Fibroblast of villous mesenchyme (primary cell): ENCODE results near the gene RUNX2. TPM values are rescaled to one million over a fixed set of nuclear protein-coding genes. Genes with fewer than 3 reads are reported as not detected.
"Not testable (repeated sequence)": the region's sequence is repeated elsewhere in the genome, so short reads cannot be mapped to it uniquely, and the experiment has no call there.

ENCODE experiments used
- DNase-seq: peaks from one replicate; pipeline ENCODE4 v3.0.0-alpha.2; 2010; ENCODE audit warnings: low read depth
- H3K4me3 ChIP-seq: 2 replicates; pipeline ENCODE4 v1.5.1; 2011; ENCODE audit warnings: low read depth, mild to moderate bottlenecking, low read length
- total RNA-seq: library from RNA; depleted of rRNA; stranded (reverse); fragments of >200 nt; gene quantifications from 2 replicates; pipeline ENCODE4 v1.2.3, GENCODE V29; 2012
- TF ChIP-seq, protein P1 (sequence below): IDR thresholded peaks from 2 replicates; pipeline ENCODE4 v1.5.1; 2012; ENCODE audit warnings: low read depth, mild to moderate bottlenecking, low read length; ENCODE audit not compliant: insufficient read depth

RUNX2 gene
- total RNA-seq, 1 donor: 8.6 TPM

- TF ChIP-seq, protein P1, sequence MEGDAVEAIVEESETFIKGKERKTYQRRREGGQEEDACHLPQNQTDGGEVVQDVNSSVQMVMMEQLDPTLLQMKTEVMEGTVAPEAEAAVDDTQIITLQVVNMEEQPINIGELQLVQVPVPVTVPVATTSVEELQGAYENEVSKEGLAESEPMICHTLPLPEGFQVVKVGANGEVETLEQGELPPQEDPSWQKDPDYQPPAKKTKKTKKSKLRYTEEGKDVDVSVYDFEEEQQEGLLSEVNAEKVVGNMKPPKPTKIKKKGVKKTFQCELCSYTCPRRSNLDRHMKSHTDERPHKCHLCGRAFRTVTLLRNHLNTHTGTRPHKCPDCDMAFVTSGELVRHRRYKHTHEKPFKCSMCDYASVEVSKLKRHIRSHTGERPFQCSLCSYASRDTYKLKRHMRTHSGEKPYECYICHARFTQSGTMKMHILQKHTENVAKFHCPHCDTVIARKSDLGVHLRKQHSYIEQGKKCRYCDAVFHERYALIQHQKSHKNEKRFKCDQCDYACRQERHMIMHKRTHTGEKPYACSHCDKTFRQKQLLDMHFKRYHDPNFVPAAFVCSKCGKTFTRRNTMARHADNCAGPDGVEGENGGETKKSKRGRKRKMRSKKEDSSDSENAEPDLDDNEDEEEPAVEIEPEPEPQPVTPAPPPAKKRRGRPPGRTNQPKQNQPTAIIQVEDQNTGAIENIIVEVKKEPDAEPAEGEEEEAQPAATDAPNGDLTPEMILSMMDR: no peak
- no peak overlapping the region for H3K4me3 ChIP-seq
- no peak for DNase-seq
Measured at GRCh38 chr6:45458672-45459071, 130.5 kb downstream of the RUNX2 start.

GRCh38 chr6:45460166-45460565 lies 132.0 kb downstream of the RUNX2 start:
- H3K4me3 ChIP-seq: no peak overlapping the region
- no peak for DNase-seq
- TF ChIP-seq, protein P1: no peak

GRCh38 chr6:45461486-45461885 lies 133.4 kb downstream of the RUNX2 start:
- H3K4me3 ChIP-seq: no peak overlapping the region
- TF ChIP-seq, protein P1: no peak
- no peak for DNase-seq

GRCh38 chr6:45462190-45463134 lies 134.3 kb downstream of the RUNX2 start:
- DNase-seq: no peak
- TF ChIP-seq, protein P1: no peak
- no peak overlapping the region for H3K4me3 ChIP-seq

GRCh38 chr6:45464685-45465084 lies 136.6 kb downstream of the RUNX2 start:
- H3K4me3 ChIP-seq: no peak overlapping the region
- TF ChIP-seq, protein P1: no peak
- DNase-seq: no peak

DNA sequence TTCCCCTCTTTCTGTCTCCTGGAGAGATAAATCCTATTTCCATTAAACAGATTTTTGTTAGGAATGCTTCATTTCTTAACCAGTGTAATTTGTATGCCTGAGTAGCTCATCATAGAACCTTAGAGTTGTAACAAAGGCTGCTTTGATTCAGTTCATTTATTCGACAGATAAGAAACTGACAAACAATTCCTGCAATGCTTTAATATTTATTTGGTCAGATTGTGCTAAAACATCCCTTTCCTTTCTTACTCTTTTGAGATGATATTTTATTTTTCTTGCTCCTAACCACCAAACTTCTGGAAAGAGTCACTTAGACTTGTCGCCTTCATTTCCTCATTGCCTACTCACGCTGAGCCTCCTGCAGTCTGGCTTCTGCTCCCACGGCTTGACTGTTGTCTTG lies 138.6 kb downstream of the RUNX2 start:
- TF ChIP-seq, protein P1: no peak
- no peak overlapping the region for H3K4me3 ChIP-seq
- no peak for DNase-seq

DNA sequence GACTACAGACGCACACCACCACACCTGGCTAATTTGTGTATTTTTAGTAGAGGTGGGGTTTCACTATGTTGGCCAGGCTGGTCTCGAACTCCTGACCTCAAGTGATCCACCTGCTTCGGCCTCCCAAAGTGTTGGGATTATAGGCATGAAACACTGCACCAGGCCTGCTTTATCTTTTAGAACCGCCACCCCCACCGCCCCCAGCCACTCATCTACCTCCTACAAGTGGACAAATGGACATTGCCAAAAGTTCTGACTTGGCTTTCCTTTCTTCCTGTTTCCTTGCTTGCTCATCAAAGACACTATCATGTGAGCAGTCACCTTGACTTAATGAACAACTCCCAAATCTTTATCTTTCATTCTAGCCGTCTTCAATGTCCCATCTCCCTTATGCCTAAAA lies 139.3 kb downstream of the RUNX2 start:
- not testable (repeated sequence) for DNase-seq, H3K4me3 ChIP-seq
